HG03457 (cell line): ENCODE results near the gene DPYD.

Experiments used
- ATAC-seq: cut with Tn5 transposase; IDR thresholded peaks from one replicate; pipeline ENCODE4 v1.9.1; 2021; ENCODE audit warnings: moderate number of reproducible peaks; ENCODE audit not compliant: unreplicated experiment

The DPYD gene

DNA sequence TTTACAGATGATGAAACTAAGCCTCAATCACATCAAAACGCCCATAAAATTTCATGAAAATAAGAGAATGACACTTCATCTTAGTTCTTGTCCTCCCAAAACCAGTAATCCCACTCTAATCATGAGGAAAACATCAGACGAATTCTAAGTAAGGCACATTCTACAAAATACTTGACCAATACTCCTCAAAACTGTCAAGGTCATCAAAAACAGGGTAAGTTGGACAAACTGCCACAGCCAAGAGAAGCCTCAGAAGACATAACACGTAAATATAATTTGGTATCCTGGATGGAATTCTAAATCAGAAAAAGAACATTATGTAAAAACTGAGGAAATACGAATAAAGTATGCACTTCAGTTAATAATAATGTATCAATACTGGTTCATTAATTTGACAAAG is 128.2 kb downstream of the DPYD start:
- no peak for ATAC-seq

GRCh38 chr1:97791251-97791650 is 129.6 kb downstream of the DPYD start:
- peak; percentile 83 for ATAC-seq

DNA sequence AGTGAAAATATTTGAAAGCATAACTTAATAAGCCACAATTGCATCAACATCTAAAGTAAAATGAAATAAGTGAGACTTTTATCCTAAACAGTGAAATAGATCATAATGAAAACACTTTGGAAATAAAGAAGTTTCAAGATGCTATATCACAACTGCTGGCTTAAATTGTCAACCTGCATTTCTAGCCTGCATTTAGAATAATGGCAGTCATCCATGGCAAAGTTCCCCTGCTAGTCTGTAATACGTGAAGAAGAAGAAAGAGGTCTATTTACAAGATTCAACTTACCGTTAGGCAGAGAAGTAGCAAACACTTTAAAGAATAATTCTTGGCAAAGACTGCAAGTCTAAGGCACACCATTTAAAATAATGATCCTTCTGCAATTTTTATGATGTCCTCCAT is 133.6 kb downstream of the DPYD start:
- ATAC-seq = no peak

DNA sequence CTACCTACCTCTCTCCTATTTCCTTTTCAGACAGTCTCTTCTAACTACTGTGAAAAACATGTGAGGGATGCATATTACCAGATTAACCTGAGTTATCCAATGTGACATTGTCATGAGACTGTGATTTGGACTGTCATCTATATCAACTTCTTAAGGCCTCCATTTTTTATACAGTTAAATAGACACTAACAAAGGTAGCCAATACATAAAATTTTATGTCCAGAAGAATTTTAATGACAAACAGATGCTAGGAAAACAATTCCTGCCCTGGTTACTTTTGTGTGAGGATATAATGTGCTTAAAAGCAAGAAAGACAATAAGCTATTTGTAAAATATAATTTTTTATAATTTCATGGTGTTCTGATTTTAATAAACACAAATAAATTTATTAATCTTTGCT is 136.2 kb downstream of the DPYD start:
- ATAC-seq = no peak

DNA sequence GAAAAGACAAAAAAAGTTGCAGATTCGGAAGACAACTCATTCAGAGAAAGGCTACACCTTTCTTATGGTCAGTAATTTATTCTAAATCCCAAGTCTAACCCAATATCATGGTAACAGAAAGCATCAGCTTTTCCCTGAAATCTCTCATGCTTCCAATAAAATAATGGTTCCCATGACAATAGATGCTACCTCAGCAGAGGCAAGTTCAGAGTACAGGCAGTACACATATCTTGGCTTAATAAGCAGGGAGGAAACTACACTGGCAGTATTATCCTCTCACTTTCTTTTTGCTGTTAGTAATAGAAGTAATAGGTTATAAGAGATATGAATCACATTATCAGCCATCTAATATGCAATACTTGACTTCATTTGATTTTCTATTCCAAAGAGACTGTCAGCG is 137.1 kb downstream of the DPYD start:
- ATAC-seq = no peak

DNA sequence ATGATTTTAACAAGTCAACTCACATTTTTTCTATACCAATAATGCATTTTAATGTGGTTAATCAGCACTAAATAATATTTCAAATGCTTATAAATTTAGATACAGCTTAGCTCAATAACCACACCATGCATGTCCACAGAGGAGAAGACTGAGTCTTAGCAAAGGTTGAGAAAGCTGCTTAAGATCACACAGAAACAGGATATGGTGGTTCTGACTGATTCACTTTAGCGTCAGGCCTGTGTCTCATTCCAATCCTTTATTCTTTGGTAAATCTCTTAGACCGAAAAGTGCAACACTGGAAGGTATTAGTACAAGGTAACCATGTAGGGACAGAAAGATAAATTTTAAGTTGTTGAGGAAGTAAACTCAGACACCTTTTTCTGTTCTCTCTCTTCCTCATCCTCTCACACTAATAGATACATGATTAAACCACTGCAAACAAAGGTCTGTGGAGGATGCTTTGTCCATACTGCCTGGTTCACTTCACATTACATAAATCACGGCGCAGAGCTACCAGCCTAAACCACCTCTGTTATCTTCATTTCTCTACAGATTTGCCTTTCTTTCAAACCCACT is 139.0 kb downstream of the DPYD start:
- peak; percentile 55 for ATAC-seq

GRCh38 chr1:97780884-97781283 is 139.9 kb downstream of the DPYD start:
- ATAC-seq = no peak

DNA sequence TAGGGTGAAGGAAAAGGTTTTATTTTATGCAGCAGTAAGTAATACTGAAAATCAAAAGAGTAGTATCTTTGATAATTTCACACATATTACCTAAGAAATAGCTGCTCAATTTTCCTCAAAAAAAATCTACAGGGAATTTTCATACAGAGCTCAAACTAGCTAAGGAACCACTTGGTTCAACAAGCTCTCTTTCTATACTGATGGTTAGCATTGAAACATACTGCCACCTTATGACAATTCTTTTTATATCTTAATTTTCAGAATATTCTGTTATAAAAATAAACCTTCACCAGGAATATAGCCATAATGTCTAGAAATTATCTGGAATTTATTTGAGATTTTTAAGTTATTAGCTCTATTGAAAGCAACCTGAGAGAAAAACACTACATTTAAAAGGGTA is 142.1 kb downstream of the DPYD start:
- no peak for ATAC-seq

GRCh38 chr1:97770376-97770775 is 150.5 kb downstream of the DPYD start:
- ATAC-seq = no peak

GRCh38 chr1:97767381-97767780 is 153.5 kb downstream of the DPYD start:
- no peak for ATAC-seq

DNA sequence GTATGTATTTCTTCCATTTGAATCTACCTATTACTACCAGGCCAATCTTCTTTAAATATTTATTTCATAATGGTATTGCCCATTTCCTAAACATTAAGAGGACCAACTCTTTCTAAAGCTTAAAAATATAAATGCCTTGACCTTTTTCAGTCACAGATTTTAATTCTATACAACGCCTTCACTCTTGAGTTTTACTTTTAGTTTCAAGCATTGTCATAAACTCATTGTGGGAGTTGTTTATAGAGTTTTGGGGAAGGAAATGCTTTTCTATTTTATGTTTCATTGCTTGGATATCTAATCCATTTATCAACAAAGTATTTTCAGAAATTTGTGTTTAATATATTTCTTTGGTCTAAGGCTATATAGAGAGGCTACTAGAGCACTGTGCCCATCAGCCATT is 155.8 kb downstream of the DPYD start:
- no peak for ATAC-seq

DNA sequence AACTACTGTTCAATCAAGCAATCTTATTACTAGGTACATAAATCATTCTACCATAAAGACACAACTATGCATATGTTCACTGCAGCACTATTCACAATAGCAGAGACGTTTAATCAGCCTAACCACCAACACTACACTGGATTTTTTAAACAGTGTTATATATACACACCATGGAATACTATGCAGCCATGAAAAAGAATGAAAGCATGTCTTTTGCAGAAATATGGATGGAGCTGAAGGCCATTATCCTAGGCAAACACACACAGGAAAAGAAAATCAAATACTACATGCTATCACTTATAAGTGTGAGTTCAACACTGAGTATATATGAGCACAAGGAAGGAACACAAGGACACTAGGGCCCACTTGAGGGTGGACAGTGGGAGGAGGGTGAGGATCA is 159.2 kb downstream of the DPYD start:
- no peak for ATAC-seq

- no peak for ATAC-seq
Observed at GRCh38 chr1:97759078-97759477, 161.8 kb downstream of the DPYD start.

DNA sequence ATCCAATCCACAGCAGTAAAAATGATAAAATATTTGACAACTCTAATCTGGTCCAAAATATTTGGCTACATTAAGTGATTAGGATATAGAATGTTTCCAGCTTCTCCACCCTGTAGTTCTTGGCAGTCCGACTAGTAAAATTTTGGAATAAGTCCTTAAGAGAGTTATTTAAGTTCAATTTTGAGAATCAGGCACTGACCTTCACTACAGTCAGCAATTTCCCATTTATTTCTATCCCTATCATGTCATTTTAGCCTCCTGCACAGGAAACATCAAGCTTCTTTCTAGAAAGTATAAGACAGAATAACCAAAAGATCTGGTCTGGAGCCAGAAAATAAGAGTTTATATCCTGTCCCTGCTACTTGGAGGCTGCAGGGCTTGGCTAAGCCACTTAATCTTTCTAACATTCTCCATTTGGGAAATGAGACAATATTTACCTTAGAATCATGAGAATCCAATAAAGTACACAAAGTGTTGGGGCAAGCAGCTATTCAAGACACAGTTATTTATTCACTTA is 162.2 kb downstream of the DPYD start:
- no peak for ATAC-seq

- ATAC-seq = no peak
Observed at GRCh38 chr1:97745912-97746311, 174.9 kb downstream of the DPYD start.

GRCh38 chr1:97744977-97745376 is 175.9 kb downstream of the DPYD start:
- no peak for ATAC-seq

- no peak for ATAC-seq
Observed at GRCh38 chr1:97743129-97743528, 177.7 kb downstream of the DPYD start.

GRCh38 chr1:97740891-97741290 is 179.9 kb downstream of the DPYD start:
- ATAC-seq = no peak

DNA sequence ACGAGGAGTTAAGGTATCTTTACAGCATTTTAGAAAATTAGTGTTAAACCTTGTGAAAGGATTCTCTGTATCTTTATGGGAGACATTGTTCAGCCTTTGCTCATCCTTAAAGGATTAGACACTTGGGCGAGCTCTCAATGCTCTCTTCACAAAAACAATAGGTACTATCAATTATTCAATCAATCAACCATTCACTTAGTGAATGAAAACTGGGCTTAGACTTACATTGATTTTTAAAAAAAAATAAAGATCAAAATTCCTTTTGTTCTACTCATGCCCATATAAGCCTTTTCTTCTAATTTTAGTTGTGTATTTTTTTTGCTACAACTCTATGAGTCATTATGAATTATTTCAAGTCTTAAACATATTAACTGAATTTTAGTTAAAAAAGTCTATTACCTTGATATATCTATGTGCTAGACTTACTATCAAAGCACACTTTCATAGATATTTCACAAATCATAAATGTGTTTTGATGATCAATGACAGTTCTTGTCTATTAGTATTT is 181.2 kb downstream of the DPYD start:
- no peak for ATAC-seq

DNA sequence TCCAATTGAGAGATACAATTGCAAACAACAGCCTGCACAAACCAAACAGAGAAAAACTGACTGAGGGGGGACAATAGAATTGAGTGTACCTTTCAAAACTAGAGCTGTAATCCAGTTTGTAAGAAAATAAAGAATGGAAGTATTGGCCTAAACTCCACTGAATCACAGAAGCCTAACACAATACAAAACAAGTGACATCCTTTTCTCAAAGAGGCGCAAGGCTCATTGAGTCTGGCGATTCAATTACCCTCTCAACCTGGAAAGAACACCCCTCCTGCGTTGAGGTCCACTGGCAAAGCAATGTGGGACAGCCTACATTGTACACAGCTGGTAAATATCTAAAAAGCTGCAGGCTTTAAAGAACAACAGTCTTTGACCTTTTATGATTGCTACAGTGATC is 182.6 kb downstream of the DPYD start:
- no peak for ATAC-seq

- ATAC-seq = no peak
Observed at GRCh38 chr1:97730271-97730670, 190.6 kb downstream of the DPYD start.

- no peak for ATAC-seq
Observed at GRCh38 chr1:97728436-97728835, 192.4 kb downstream of the DPYD start.

DNA sequence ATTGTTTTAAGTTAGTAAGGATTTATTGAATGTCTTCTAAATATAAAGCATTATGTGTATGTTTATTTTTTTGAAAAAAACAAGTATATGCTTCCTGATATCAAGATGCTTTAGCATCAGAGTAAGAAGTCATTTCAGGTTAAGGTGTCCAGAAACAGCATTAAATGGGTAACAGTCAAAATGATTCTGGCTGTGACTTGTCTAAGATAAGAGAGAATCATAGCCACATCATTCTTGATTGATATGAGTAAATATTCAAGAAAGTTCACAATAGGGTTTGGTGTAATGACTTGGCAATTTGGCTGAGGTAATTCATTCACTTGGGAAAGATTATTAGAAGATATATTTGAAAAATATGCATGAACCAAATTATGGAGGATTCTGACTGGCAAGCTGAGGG is 193.8 kb downstream of the DPYD start:
- no peak for ATAC-seq
